ENCODE data around the gene MCTP1.

DNA sequence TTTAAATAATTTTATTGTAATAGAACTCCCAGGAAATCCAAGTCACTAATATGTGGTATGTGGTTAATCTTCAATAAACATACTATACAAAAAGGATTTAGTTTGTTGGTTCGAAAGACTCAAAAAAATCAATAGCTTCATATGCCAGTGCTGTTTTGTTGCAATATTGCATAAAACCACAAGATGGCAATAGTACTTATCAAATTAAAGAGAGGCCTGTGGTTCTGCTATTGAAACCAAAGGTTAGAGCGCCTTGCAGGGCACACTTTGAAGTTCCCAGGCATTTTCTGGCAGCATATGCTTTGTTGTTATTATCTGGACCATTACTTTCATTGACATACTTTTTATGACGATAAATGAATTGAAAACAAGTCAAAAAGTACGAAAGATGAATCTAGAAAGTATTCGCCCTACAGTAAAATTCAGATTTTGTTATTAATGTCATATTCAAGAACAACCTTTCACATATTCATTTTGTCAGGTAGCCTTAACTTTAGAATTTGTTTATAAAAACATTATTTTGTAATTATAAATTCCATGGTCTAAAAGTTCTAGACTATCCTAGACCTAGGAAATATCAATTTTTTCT lies 316.3 kb downstream of the MCTP1 start:
- TF ChIP-seq CTCF (IDR thresholded peaks at IDR 0.05), result peak; percentile 51 to 79 (median 77)
- TF ChIP-seq POLR2A (IDR thresholded peaks at IDR 0.05), result no peak

Measured in tibial nerve (tissue), 3 donors.